OCI-LY3 (cell line): Measurements from ENCODE around the gene INPP5A.

ENCODE experiments used
- EZH2phosphoT487 ChIP-seq: fragments of 200-600 bp; shearing (Covaris generic); IDR thresholded peaks from 2 replicates; pipeline ENCODE4 v1.6.1; 2018; ENCODE audit warnings: antibody characterized with exemption, mixed run types, low read depth
- TF ChIP-seq, protein P1 (sequence below): fragments of 200-600, 300-600 bp; sonication (generic); IDR thresholded peaks from 2 replicates; pipeline ENCODE4 v1.5.1; 2014; ENCODE audit warnings: antibody characterized with exemption, low read length, low read depth

DNA sequence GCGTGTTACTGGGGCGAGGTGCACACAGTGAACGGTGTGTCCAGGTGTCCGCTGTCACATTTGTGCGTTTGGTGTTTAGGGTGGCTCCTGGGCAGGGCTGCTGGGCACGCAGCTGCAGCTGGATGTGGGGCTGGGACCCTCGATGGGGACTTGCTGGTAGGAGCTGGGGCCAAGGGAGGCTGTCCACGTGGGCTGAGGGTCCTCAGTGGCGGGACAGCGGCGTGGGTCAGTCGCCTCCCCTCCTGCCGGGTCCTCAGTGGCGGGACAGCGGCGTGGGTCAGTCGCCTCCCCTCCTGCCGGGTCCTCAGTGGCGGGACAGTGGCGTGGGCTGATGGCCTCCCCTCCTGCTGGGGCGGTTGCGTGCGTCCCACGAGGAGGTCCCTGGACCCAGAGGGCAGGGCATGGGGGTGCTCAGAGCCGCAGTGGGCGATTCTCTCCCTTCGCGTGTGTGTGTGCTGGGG lies 68.5 kb downstream of the INPP5A start:
- TF ChIP-seq, protein P1, sequence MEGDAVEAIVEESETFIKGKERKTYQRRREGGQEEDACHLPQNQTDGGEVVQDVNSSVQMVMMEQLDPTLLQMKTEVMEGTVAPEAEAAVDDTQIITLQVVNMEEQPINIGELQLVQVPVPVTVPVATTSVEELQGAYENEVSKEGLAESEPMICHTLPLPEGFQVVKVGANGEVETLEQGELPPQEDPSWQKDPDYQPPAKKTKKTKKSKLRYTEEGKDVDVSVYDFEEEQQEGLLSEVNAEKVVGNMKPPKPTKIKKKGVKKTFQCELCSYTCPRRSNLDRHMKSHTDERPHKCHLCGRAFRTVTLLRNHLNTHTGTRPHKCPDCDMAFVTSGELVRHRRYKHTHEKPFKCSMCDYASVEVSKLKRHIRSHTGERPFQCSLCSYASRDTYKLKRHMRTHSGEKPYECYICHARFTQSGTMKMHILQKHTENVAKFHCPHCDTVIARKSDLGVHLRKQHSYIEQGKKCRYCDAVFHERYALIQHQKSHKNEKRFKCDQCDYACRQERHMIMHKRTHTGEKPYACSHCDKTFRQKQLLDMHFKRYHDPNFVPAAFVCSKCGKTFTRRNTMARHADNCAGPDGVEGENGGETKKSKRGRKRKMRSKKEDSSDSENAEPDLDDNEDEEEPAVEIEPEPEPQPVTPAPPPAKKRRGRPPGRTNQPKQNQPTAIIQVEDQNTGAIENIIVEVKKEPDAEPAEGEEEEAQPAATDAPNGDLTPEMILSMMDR: no peak
- TF ChIP-seq EZH2phosphoT487: no peak
